Measurements from ENCODE around the gene ATP9A. TPM values are rescaled to one million over a fixed set of nuclear protein-coding genes. Genes with fewer than 3 reads are reported as not detected.

The ATP9A gene
- polyA plus RNA-seq, 1 donor (not counting 4 experiments of a cell fraction or from before 2014, with no cell fraction given) = 5.8 TPM

DNA sequence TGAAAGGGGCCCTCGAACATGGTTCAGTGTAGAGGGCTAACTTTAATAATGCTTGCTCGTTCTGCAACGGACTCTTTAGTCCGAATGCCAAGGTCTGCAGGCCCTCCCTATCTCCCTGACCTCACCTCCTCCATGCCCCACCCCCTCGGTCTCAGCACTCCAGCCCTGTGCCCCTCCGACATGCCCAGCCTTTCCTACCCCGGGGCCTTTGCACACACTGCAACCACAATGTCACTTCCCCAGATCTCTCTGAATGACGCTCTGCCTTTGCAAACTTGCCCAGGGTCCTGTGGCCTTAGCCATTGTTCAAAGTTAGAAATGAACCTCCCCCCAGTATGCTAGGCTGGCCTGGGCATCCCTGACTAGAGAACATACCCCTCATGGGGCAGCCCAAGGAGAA lies 175.6 kb downstream of the ATP9A start:
- Histone ChIP-seq H3K4me3 (ENCODE audit: control insufficient read depth in 2 of 3, extremely low read depth in 1 of 3, insufficient read depth in 2 of 3, low read depth in 1 of 3, low read length in 3 of 3) (no peak overlapping the region), H3K9me1 (ENCODE audit: control insufficient read depth, extremely low read depth, insufficient read depth, low read length) (no peaks in the 10 kb centered on the region), H3K27ac (ENCODE audit: control insufficient read depth, insufficient read depth, low read length) (no peak overlapping the region), H4K20me1 (ENCODE audit: control insufficient read depth, extremely low read depth, insufficient read depth, low read length) (no peaks in the 10 kb centered on the region), H3K9me3 (ENCODE audit: control insufficient read depth, low read depth, low read length) (no peaks in the 10 kb centered on the region), H3K79me2 (ENCODE audit: control insufficient read depth, insufficient read depth, low read length) (no peaks in the 10 kb centered on the region), H2AFZ (ENCODE audit: control insufficient read depth, low read length) (no peak overlapping the region), H3K36me3 (ENCODE audit: control insufficient read depth in 2 of 2, extremely low read depth in 1 of 2, insufficient read depth in 2 of 2, low read length in 2 of 2) (no peaks in the 10 kb centered on the region), H3K9ac (ENCODE audit: control insufficient read depth, extremely low read depth, insufficient read depth, low read length) (no peak overlapping the region), H3K27me3 (ENCODE audit: control insufficient read depth, extremely low read depth, insufficient read depth, low read length) (peaks cover 4% of the 10 kb centered on the region), H3K4me2 (ENCODE audit: control insufficient read depth, extremely low read depth, insufficient read depth, low read depth, low read length) (no peak overlapping the region), H3K4me1 (ENCODE audit: control insufficient read depth, extremely low read depth, insufficient read depth, low read length) (no peaks in the 10 kb centered on the region)
- DNase-seq (ENCODE audit: low read depth, low spot score) (no peak), FAIRE-seq (no peak)
- dilution Hi-C loops (cut with MboI; ENCODE audit: extremely low pct_ligation_motif_present, low sequenced_read_pairs) = no loop called here
- TF ChIP-seq EZH2 (IDR thresholded peaks at IDR 0.05; ENCODE audit: low read length) = no peak
- TF ChIP-seq, protein P1, sequence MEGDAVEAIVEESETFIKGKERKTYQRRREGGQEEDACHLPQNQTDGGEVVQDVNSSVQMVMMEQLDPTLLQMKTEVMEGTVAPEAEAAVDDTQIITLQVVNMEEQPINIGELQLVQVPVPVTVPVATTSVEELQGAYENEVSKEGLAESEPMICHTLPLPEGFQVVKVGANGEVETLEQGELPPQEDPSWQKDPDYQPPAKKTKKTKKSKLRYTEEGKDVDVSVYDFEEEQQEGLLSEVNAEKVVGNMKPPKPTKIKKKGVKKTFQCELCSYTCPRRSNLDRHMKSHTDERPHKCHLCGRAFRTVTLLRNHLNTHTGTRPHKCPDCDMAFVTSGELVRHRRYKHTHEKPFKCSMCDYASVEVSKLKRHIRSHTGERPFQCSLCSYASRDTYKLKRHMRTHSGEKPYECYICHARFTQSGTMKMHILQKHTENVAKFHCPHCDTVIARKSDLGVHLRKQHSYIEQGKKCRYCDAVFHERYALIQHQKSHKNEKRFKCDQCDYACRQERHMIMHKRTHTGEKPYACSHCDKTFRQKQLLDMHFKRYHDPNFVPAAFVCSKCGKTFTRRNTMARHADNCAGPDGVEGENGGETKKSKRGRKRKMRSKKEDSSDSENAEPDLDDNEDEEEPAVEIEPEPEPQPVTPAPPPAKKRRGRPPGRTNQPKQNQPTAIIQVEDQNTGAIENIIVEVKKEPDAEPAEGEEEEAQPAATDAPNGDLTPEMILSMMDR (optimal IDR thresholded peaks at IDR 0.05 in 1 of 3, IDR thresholded peaks at IDR 0.05 in 1 of 3, conservative IDR thresholded peaks at IDR 0.05 in 1 of 3; ENCODE audit: extremely low read depth in 1 of 3, insufficient read depth in 2 of 3, low read length in 3 of 3) = no peak

DNA sequence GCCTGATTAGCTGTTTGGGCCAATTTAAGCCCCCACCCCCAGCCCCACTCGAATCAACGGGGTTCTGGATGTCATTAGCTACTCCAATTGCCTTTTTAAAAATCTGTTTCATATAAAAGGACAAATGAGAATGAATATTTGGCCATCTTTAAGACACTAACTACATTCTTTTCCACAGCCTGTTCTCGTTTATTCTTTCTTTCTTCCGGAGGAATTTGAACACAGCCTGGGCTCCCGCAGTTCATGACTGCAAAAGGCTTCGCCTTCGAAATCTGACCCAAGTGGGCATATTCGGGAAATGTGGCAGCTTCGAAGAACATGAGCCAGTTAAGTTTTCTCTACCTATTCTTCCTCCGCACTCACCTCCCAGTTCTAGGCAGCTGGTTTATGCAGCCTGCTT lies 176.3 kb downstream of the ATP9A start:
- no peaks in the 10 kb centered on the region for H4K20me1 ChIP-seq (ENCODE audit: control insufficient read depth, extremely low read depth, insufficient read depth, low read length)
- H3K4me1 ChIP-seq (ENCODE audit: control insufficient read depth, extremely low read depth, insufficient read depth, low read length) = no peaks in the 10 kb centered on the region
- no peak overlapping the region for H3K4me2 ChIP-seq (ENCODE audit: control insufficient read depth, extremely low read depth, insufficient read depth, low read depth, low read length)
- no peak overlapping the region for H3K27ac ChIP-seq (ENCODE audit: control insufficient read depth, insufficient read depth, low read length)
- H3K9ac ChIP-seq (ENCODE audit: control insufficient read depth, extremely low read depth, insufficient read depth, low read length) = no peak overlapping the region
- no peaks in the 10 kb centered on the region for H3K36me3 ChIP-seq (ENCODE audit: control insufficient read depth in 2 of 2, extremely low read depth in 1 of 2, insufficient read depth in 2 of 2, low read length in 2 of 2)
- DNase-seq (ENCODE audit: low read depth, low spot score) (no peak), FAIRE-seq (no peak)
- no peaks in the 10 kb centered on the region for H3K9me3 ChIP-seq (ENCODE audit: control insufficient read depth, low read depth, low read length)
- H2AFZ ChIP-seq (ENCODE audit: control insufficient read depth, low read length) = no peak overlapping the region
- H3K9me1 ChIP-seq (ENCODE audit: control insufficient read depth, extremely low read depth, insufficient read depth, low read length) = no peaks in the 10 kb centered on the region
- H3K4me3 ChIP-seq (ENCODE audit: control insufficient read depth in 2 of 3, extremely low read depth in 1 of 3, insufficient read depth in 2 of 3, low read depth in 1 of 3, low read length in 3 of 3) = no peak overlapping the region
- dilution Hi-C loops (cut with MboI; ENCODE audit: extremely low pct_ligation_motif_present, low sequenced_read_pairs) = no loop called here
- TF ChIP-seq, protein P1 (optimal IDR thresholded peaks at IDR 0.05 in 1 of 3, IDR thresholded peaks at IDR 0.05 in 1 of 3, conservative IDR thresholded peaks at IDR 0.05 in 1 of 3; ENCODE audit: extremely low read depth in 1 of 3, insufficient read depth in 2 of 3, low read length in 3 of 3) = no peak
- TF ChIP-seq EZH2 (IDR thresholded peaks at IDR 0.05; ENCODE audit: low read length) = no peak
- no peaks in the 10 kb centered on the region for H3K79me2 ChIP-seq (ENCODE audit: control insufficient read depth, insufficient read depth, low read length)
- H3K27me3 ChIP-seq (ENCODE audit: control insufficient read depth, extremely low read depth, insufficient read depth, low read length) = peaks cover under 1% of the 10 kb centered on the region
